ENCODE results near the gene TRIM15. TPM values are rescaled to one million over a fixed set of nuclear protein-coding genes. Genes with fewer than 3 reads are reported as not detected.

Gene TRIM15
- total RNA-seq, 4 donors from 2014 or later: not detected

- WGBS, 2 donors: 62 to 79% methylated on average over 4 of the region's 4 CpGs
- no peak for TF ChIP-seq POLR2A (IDR thresholded peaks at IDR 0.05)
- TF ChIP-seq CTCF (IDR thresholded peaks at IDR 0.05): no peak
- TF ChIP-seq EP300 (IDR thresholded peaks at IDR 0.05): no peak
- Histone ChIP-seq H3K4me1 (peaks cover 0 to 13% (median 1%) of the 10 kb centered on the region in 4 donors), H3K4me3 (no peak overlapping the region), H3K27ac (no peak overlapping the region), H3K9me3 (no peaks in the 10 kb centered on the region), H3K27me3 (peaks cover 0 to 7% of the 10 kb centered on the region in 2 donors), H3K36me3 (no peaks in the 10 kb centered on the region)
- no peak for DNase-seq (ENCODE audit: low spot score in 2 of 2)
These were observed 11.2 kb upstream of the TRIM15 start for GRCh38 chr6:30152016-30152673.

GRCh38 chr6:30152910-30153610 lies 10.3 kb upstream of the TRIM15 start:
- Histone ChIP-seq H3K4me3 (no peak overlapping the region), H3K4me1 (peaks cover 0 to 13% (median 1%) of the 10 kb centered on the region in 4 donors), H3K36me3 (no peaks in the 10 kb centered on the region), H3K27me3 (peaks cover 0 to 7% of the 10 kb centered on the region in 2 donors), H3K27ac (no peak overlapping the region), H3K9me3 (no peaks in the 10 kb centered on the region)
- WGBS, 2 donors: 72 to 86% methylated on average over 3 of the region's 3 CpGs
- no peak for TF ChIP-seq CTCF (IDR thresholded peaks at IDR 0.05)
- TF ChIP-seq EP300 (IDR thresholded peaks at IDR 0.05): no peak
- no peak for TF ChIP-seq POLR2A (IDR thresholded peaks at IDR 0.05)
- no peak for DNase-seq (ENCODE audit: low spot score in 2 of 2)

- H3K27me3 ChIP-seq: peaks cover 0 to 7% of the 10 kb centered on the region in 2 donors
- peaks cover 0 to 13% (median 1%) of the 10 kb centered on the region in 4 donors for H3K4me1 ChIP-seq
- H3K9me3 ChIP-seq: no peaks in the 10 kb centered on the region
- no peaks in the 10 kb centered on the region for H3K36me3 ChIP-seq
- DNase-seq (ENCODE audit: low spot score in 2 of 2): no peak
- no peak overlapping the region for H3K4me3 ChIP-seq
- TF ChIP-seq CTCF (IDR thresholded peaks at IDR 0.05) (no peak), EP300 (IDR thresholded peaks at IDR 0.05) (no peak), POLR2A (IDR thresholded peaks at IDR 0.05) (no peak)
- H3K27ac ChIP-seq: no peak overlapping the region
- WGBS, 2 donors: 80 to 85% methylated on average over 16 to 17 of the region's 17 CpGs
These were observed 9.3 kb upstream of the TRIM15 start for GRCh38 chr6:30154061-30154460.

GRCh38 chr6:30154709-30155519 lies 8.4 kb upstream of the TRIM15 start:
- 42 to 46% methylated on average over 12 of the region's 12 CpGs for WGBS, 2 donors
- Histone ChIP-seq H3K4me3 (no peak overlapping the region), H3K36me3 (no peaks in the 10 kb centered on the region), H3K27me3 (peaks cover 0 to 7% of the 10 kb centered on the region in 2 donors), H3K27ac (peak overlapping the region in 1 of 4 donors; percentile 6), H3K9me3 (no peaks in the 10 kb centered on the region), H3K4me1 (peaks cover 0 to 13% (median 1%) of the 10 kb centered on the region in 4 donors)
- TF ChIP-seq POLR2A (IDR thresholded peaks at IDR 0.05): no peak
- TF ChIP-seq CTCF (IDR thresholded peaks at IDR 0.05): no peak
- no peak for TF ChIP-seq EP300 (IDR thresholded peaks at IDR 0.05)
- no peak for DNase-seq (ENCODE audit: low spot score in 2 of 2)

Measured in tibial nerve (tissue), 4 donors.